ENCODE results near the gene PRR36.

The PRR36 gene

GRCh38 chr19:7846155-7846646, 28.0 kb downstream of the PRR36 start:
- no peak for DNase-seq (ENCODE audit: low spot score)

GRCh38 chr19:7845390-7846154, 28.6 kb downstream of the PRR36 start:
- no peak for DNase-seq (ENCODE audit: low spot score)

- no peak for DNase-seq (ENCODE audit: low spot score)
Measured at GRCh38 chr19:7844951-7845350, 29.2 kb downstream of the PRR36 start.

GRCh38 chr19:7844405-7844804, 29.8 kb downstream of the PRR36 start:
- no peak for DNase-seq (ENCODE audit: low spot score)

GRCh38 chr19:7843521-7843920, 30.7 kb downstream of the PRR36 start:
- no peak for DNase-seq (ENCODE audit: low spot score)

- DNase-seq (ENCODE audit: low spot score) = no peak
Measured at GRCh38 chr19:7842661-7843294, 31.4 kb downstream of the PRR36 start.

- no peak for DNase-seq (ENCODE audit: low spot score)
Measured at GRCh38 chr19:7841751-7842660, 32.2 kb downstream of the PRR36 start.

- DNase-seq (ENCODE audit: low spot score) = no peak
Measured at GRCh38 chr19:7840629-7841028, 33.6 kb downstream of the PRR36 start.

- DNase-seq (ENCODE audit: low spot score) = no peak
Measured at GRCh38 chr19:7839476-7839875, 34.7 kb downstream of the PRR36 start.

GRCh38 chr19:7833225-7834099, 40.7 kb downstream of the PRR36 start:
- DNase-seq (ENCODE audit: low spot score) = no peak

GRCh38 chr19:7832781-7833180, 41.4 kb downstream of the PRR36 start:
- DNase-seq (ENCODE audit: low spot score) = no peak

- DNase-seq (ENCODE audit: low spot score) = no peak
Measured at GRCh38 chr19:7832009-7832408, 42.2 kb downstream of the PRR36 start.

- DNase-seq (ENCODE audit: low spot score) = no peak
Measured at GRCh38 chr19:7831452-7831851, 42.7 kb downstream of the PRR36 start.

GRCh38 chr19:7830823-7831222, 43.4 kb downstream of the PRR36 start:
- no peak for DNase-seq (ENCODE audit: low spot score)

- DNase-seq (ENCODE audit: low spot score) = no peak
Measured at GRCh38 chr19:7830272-7830771, 43.9 kb downstream of the PRR36 start.

GRCh38 chr19:7829561-7830271, 44.5 kb downstream of the PRR36 start, which contains the start of gene EVI5L:
Gene EVI5L (plus strand): TSS chr19:7830218. CDS start chr19:7846543, 16,325 bp downstream.
- DNase-seq (ENCODE audit: low spot score) = peak; percentile 100

- DNase-seq (ENCODE audit: low spot score) = no peak
Measured at GRCh38 chr19:7829166-7829520, 45.0 kb downstream of the PRR36 start.

GRCh38 chr19:7823686-7824301, 50.4 kb downstream of the PRR36 start:
- DNase-seq (ENCODE audit: low spot score) = no peak

GRCh38 chr19:7822910-7823515, 51.2 kb downstream of the PRR36 start:
- DNase-seq (ENCODE audit: low spot score) = no peak

GRCh38 chr19:7820588-7820987, 53.6 kb downstream of the PRR36 start:
- DNase-seq (ENCODE audit: low spot score) = no peak

All from putamen (tissue), 1 donor.